GM12878 (cell line): ENCODE measurements around the gene SLC29A4. TPM values are rescaled to one million over a fixed set of nuclear protein-coding genes. Genes with fewer than 3 reads are reported as not detected.
"Not testable (repeated sequence)": the region's sequence is repeated elsewhere in the genome, so short reads cannot be mapped to it uniquely, and the experiment has no call there.

ENCODE experiments used
- ATAC-seq: fragments of 200-7000 bp; cut with Tn5 transposase; 3 replicates; pipeline ENCODE4 v1.9.1; 2020; ENCODE audit warnings: mild to moderate bottlenecking, moderate library complexity
- BruUV-seq: library from RNA; stranded (reverse); fragments of 400-500 nt; replicated peaks from 2 replicates; lab custom pipeline; 2021; lab: Mats Ljungman, UMichigan
- CTCF ChIA-PET: fragments of 300-600 bp; sonication (Branson Sonifier 250); formaldehyde crosslinking; extraction: SDS; loops from one replicate; lab custom pipeline; 2021; ENCODE audit warnings: inconsistent platforms; lab: Yijun Ruan, JAX
- POLR2A ChIA-PET: fragments of 350-600 bp; formaldehyde crosslinking; extraction: SDS; loops from one replicate; lab custom pipeline; 2021; ENCODE audit warnings: inconsistent platforms; lab: Charles Lee
- RAD21 ChIA-PET: fragments of 300-600 bp; sonication (Branson Sonifier 250); formaldehyde crosslinking; loops from one replicate; lab custom pipeline; 2023; ENCODE audit warnings: antibody characterized with exemption; ENCODE audit not compliant: unreplicated experiment; lab: Charles Lee
- SMC1A ChIA-PET: fragments of 300-600 bp; sonication (Branson Sonifier 250); formaldehyde crosslinking; loops from one replicate; lab custom pipeline; 2023; ENCODE audit not compliant: unreplicated experiment, uncharacterized antibody; lab: Charles Lee
- DNase-seq: peaks from one replicate; pipeline ENCODE4 v3.0.0-alpha.2; 2011; ENCODE audit warnings: low read depth, low spot score
- FAIRE-seq: peaks from 3 replicates; lab custom pipeline; 2011; peaks lifted over from hg19 to GRCh38; lab: Jason Lieb, UNC
- H2AFZ ChIP-seq: 2 replicates; pipeline ENCODE4 v1.6.0; 2011; ENCODE audit warnings: low read depth, low read length, control low read depth; ENCODE audit not compliant: control insufficient read depth
- H3K27ac ChIP-seq: 2 replicates; pipeline ENCODE4 v1.5.1; 2011; ENCODE audit warnings: control low read depth; ENCODE audit not compliant: control insufficient read depth, insufficient read depth
- H3K27me3 ChIP-seq, 2 experiments: replicated peaks in 1 of 2; 2 replicates each; pipeline versions ENCODE4 v1.6.0 to v1.6.1; 2011; ENCODE audit warnings: low read length in 1 of 2; ENCODE audit not compliant: control insufficient read depth in 2 of 2, insufficient read depth in 2 of 2
- H3K36me3 ChIP-seq, 2 experiments: 2 replicates each; pipeline ENCODE4 v1.5.1; 2011; ENCODE audit warnings: low read length in 1 of 2; ENCODE audit not compliant: control insufficient read depth in 2 of 2, insufficient read depth in 2 of 2
- H3K4me1 ChIP-seq: 2 replicates; pipeline ENCODE4 v1.6.1; 2011; ENCODE audit warnings: mild to moderate bottlenecking, low read length, moderate library complexity, mixed read lengths; ENCODE audit not compliant: control insufficient read depth, insufficient read depth
- H3K4me2 ChIP-seq: 2 replicates; pipeline ENCODE4 v1.6.0; 2011; ENCODE audit warnings: control low read depth; ENCODE audit not compliant: control insufficient read depth, insufficient read depth
- H3K4me3 ChIP-seq: fragments of 200-600 bp; sonication (generic); 2 replicates; pipeline ENCODE4 v1.5.1; 2016
- H3K79me2 ChIP-seq: 2 replicates; pipeline ENCODE4 v1.6.0; 2011; ENCODE audit warnings: low read length; ENCODE audit not compliant: control insufficient read depth, insufficient read depth
- H3K9ac ChIP-seq: 2 replicates; pipeline ENCODE4 v1.8.0; 2011; ENCODE audit warnings: low read length, control low read depth, mixed read lengths; ENCODE audit not compliant: control insufficient read depth, insufficient read depth
- H3K9me3 ChIP-seq: replicated peaks from 3 replicates; pipeline ENCODE4 v1.5.1; 2011; ENCODE audit warnings: mild to moderate bottlenecking, low read length; ENCODE audit not compliant: control insufficient read depth, insufficient read depth
- H4K20me1 ChIP-seq: 2 replicates; pipeline ENCODE4 v1.6.0; 2011; ENCODE audit not compliant: control insufficient read depth, insufficient read depth
- SMARCA5 ChIP-seq: fragments of 450-650 bp; IDR thresholded peaks from 2 replicates; pipeline ENCODE4 v1.6.1; 2017; ENCODE audit warnings: mild to moderate bottlenecking
- STAT3 ChIP-seq: IDR thresholded peaks from 2 replicates; pipeline ENCODE4 v1.6.1; 2011; ENCODE audit warnings: low read depth, low read length, improper control_type of control experiment
- WGBS: methylation state at CpG from one replicate; pipeline ENCODE4 v1.1.6; 2016; ENCODE audit warnings: low lambda C conversion rate; ENCODE audit not compliant: insufficient replicate concordance, insufficient coverage; ENCODE audit errors: missing lambda C conversion rate; 5-methylcytosine and 5-hydroxymethylcytosine counted together
- in situ Hi-C: fragments of 300-500 bp; cut with MboI; formaldehyde crosslinking; loops from 9 replicates; pipeline ENCODE4 v1.14.3; 2018; ENCODE audit warnings: mixed read lengths
- intact Hi-C: fragments of 100-400 bp; cut with micrococcal nuclease; formaldehyde crosslinking; loops from one replicate; pipeline ENCODE4 v1.14.2; 2022; ENCODE audit not compliant: unreplicated experiment
- polyA plus RNA-seq, 11 experiments: library from polyadenylated mRNA; depleted of rRNA in 4 of 11; unstranded in 6 of 11; stranded (reverse) in 5 of 11; fragments of >200 nt; fragmentation: Nextera tagmentation in 4 of 11; fragmentation: Illumina TruSeq in 1 of 11; extraction: Ambion mirVana in 4 of 11; extraction: Trizol in 1 of 11; gene quantifications; 1 replicate in 1 of 11; 2 replicates in 10 of 11; pipeline versions ENCODE4 v1.2.1 to v1.2.3, GENCODE V29; 2011 to 2016; ENCODE audit warnings: inconsistent platforms in 2 of 11, missing spikeins in 2 of 11, low read depth in 1 of 11
- total RNA-seq, 4 experiments: library from RNA; depleted of rRNA in 3 of 4; stranded (reverse); fragments of >200 nt in 3 of 4; fragmentation: Illumina TruSeq in 1 of 4; extraction: Trizol in 1 of 4; gene quantifications; 2 replicates each; pipeline versions ENCODE4 v1.2.1 to v1.2.3, GENCODE V29; 2013 to 2021

The SLC29A4 gene
- total and polyA plus RNA-seq, 10 of the 15 experiments (the other 5 are each of a cell fraction or from before 2014, with no cell fraction given) = 0.11 to 0.72 (median 0.23) TPM; not detected in 3

DNA sequence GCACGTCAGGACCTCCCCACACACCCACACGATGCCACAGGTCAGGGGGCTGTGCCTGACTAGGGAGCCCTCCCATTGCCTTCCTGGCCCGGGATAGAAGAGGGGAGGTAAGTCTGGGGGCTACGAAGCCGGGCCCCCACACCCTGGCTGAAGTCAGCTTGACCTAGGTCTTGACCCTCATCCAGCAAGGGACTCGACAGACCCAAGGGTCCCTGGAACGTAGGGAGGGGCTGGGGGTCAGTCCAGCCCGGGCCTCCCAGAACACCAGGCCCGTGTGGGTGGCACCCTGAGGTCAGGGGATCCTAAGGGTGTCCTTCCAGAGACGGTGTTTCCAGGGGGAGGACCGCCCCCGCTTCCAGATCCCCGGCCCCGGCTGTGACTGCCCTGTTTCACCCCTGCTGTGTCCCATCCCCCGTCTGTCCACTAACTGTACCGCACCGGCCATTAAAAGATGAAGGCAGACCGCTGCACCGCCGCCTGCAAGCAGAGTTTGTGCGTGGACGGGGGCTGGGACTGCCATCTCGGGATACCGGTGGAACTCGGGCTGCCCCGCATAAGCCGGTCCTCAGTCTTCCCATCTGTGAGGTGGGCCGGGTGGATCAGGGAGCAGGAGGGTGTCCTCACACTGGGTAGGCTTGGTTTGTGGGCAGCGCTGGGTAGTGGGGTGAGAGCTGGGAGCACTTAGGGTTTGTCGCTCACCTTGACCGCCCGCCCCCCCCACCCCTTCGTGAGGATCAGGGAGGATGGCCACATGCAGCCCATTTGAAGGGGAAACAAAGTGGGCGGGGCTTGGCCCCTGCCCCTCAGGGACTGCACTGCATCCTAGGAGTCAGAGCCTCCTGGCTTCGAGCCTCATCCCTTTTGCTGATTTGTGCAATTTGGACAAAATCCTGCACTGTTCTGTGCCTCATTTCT lies 21.1 kb downstream of the SLC29A4 start (continued):
- TF ChIP-seq SMARCA5 (no peak), STAT3 (no peak)

DNA sequence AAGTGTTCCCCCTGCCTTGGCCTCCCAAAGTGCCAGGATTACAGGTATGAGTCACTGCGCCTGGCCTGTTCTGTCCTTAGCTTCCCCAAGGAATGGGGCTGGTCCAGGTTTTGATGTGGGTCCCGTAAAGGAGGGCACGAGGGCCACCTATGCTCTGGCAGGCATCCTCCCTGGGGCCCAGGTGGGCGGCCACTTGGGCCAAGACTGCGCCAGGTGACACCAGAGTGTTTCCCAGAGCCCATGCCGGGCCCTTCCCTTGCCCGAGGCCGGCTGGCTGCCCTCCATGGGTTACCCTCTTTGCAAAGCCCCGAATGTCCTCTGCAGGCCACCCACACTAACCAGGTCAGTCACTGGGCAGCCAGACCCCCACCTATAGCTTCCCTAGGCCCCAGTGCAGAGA lies 22.3 kb downstream of the SLC29A4 start:
- H3K4me2 ChIP-seq, intact Hi-C loops, H3K4me3 ChIP-seq, H3K4me1 ChIP-seq, CTCF ChIA-PET, H3K9me3 ChIP-seq, H4K20me1 ChIP-seq, H3K9ac ChIP-seq, DNase-seq, RAD21 ChIA-PET, SMC1A ChIA-PET, ATAC-seq, H3K36me3 ChIP-seq, H3K79me2 ChIP-seq, in situ Hi-C loops, POLR2A ChIA-PET, H3K27ac ChIP-seq, BruUV-seq, H3K27me3 ChIP-seq, H2AFZ ChIP-seq, FAIRE-seq: not testable (repeated sequence)
- 86% methylated on average over 9 of the region's 9 CpGs for WGBS

DNA sequence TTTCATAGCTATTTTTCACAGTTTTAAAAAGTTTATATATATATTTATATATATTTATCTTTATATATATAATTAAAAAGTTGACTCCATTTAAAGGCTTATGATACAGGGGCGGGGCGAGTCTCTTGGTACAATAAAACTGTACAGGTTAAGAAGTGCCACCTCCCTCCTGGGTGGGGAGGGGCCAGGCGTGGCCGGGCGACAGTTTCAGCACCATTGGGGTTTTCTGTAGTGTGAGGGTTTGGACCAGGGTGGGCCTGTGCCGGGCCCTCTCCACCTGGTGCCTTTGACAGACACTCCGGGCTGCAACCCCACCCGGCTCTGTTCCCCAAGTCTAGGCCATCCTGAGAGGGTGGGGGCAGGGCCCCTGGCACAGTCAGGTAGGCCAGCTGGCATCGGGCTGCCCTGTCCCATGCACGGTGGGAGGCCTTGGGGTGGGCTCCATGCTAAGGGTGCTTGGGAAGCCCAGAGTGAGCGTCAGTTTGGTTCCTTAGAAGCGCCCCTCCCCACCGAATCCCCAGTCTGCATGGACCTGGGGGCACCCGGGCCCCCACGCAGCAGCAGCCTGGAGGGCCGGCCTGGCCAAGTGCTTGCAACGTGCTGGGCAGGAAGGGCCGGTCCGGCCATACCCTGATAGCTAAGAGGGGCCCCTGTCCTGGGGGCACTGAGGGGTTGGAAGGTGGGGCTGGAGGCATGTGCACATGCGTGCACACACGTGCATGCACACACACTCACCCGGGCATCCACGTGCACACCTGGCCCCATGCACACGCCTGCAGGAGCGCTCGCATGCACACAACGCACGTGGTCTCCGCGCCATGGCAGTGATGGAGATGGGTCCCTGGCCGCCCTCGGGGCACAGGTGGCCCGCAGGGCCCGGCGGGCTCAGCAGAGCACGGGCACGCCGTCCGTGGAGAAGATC lies 24.7 kb downstream of the SLC29A4 start:
- intact Hi-C loops, POLR2A ChIA-PET, RAD21 ChIA-PET, H3K4me1 ChIP-seq, SMC1A ChIA-PET, H3K9ac ChIP-seq, DNase-seq, H4K20me1 ChIP-seq, ATAC-seq, H3K4me3 ChIP-seq, H3K27me3 ChIP-seq, in situ Hi-C loops, H3K36me3 ChIP-seq, H3K4me2 ChIP-seq, FAIRE-seq, BruUV-seq, H3K9me3 ChIP-seq, H3K79me2 ChIP-seq, CTCF ChIA-PET, H3K27ac ChIP-seq, H2AFZ ChIP-seq: not testable (repeated sequence)
- 94% methylated on average over 30 of the region's 39 CpGs for WGBS
